Spleen (tissue), 7 donors: ENCODE results near the gene ITGB2.
A peak's percentile ranks its signal among the peaks of the same experiment; 100 is the strongest.

Source experiments
- POLR2A ChIP-seq, 3 donors: fragments of 450-650 bp; IDR thresholded peaks; one replicate each; pipeline ENCODE4 v1.5.1; 2017; ENCODE audit warnings: antibody characterized with exemption in 3 of 3, mild to moderate bottlenecking in 1 of 3
- POLR2AphosphoS5 ChIP-seq, 3 donors: sonication (generic); formaldehyde crosslinking; IDR thresholded peaks; one replicate each; pipeline ENCODE4 v1.5.1; 2017; ENCODE audit warnings: antibody characterized with exemption in 3 of 3
- TF ChIP-seq, protein P1 (sequence below), 11 experiments: fragments of 200-600 bp in 7 of 11; fragments of 450-650 bp in 4 of 11; sonication (generic) in 4 of 11; IDR thresholded peaks in 8 of 11; conservative IDR thresholded peaks in 3 of 11; 1 replicate in 7 of 11; 2 replicates in 4 of 11; pipeline versions ENCODE4 v1.4.0 to v1.8.0; 2016 to 2021; ENCODE audit warnings: antibody characterized with exemption in 11 of 11, inconsistent platforms in 4 of 11, mild to moderate bottlenecking in 1 of 11
- donor health status: DM: no; HTN: no; CAD: no; lungs with moderate emphysema.
- donor health status: DM: no; HTN: no; CAD: no.
- donor health status: DM: no; HTN: no; CAD: no.

DNA sequence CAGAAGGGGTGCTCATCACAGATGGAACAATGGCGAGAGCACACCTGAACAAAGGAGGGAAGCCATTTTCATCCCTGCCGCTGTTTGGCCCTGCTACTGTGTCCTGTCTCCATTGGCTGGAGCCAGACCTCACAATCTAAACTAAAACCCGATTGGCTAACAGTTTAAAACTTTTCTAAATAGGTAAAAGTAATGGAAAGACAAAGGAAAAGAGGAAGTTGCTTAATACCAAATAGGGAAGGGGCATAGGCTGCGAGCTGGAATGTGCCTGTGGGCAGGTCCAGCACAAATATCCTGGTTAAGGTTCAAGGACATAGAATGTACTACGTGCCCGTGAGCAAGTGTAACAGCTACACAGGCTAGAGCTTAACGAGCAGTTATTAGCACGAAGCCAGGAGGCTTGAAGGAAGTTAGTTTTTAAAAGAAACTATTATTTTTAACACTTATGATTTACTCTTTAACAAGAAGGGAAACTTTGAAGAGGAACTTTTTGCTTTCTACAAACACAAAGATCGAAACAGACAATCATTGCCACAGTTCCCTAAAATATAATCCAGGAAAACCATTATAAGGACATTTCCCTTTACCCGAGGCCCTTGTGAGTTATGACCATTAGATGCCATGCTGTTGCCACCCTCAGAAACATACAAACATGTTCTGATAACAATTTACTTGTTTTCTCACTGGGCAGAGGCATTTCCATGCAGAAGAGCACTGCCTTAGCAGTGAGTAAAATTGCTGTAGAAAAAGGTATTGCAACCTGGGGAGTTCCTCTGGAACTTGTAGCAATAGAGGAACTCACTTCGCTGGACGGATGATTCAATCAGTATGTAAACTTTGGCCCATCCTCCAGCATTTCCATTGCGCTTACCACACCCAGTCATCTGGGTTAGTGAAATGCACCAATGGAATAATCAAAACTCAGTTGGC, 42.4 kb downstream of the ITGB2 start:
- TF ChIP-seq, protein P1, sequence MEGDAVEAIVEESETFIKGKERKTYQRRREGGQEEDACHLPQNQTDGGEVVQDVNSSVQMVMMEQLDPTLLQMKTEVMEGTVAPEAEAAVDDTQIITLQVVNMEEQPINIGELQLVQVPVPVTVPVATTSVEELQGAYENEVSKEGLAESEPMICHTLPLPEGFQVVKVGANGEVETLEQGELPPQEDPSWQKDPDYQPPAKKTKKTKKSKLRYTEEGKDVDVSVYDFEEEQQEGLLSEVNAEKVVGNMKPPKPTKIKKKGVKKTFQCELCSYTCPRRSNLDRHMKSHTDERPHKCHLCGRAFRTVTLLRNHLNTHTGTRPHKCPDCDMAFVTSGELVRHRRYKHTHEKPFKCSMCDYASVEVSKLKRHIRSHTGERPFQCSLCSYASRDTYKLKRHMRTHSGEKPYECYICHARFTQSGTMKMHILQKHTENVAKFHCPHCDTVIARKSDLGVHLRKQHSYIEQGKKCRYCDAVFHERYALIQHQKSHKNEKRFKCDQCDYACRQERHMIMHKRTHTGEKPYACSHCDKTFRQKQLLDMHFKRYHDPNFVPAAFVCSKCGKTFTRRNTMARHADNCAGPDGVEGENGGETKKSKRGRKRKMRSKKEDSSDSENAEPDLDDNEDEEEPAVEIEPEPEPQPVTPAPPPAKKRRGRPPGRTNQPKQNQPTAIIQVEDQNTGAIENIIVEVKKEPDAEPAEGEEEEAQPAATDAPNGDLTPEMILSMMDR (IDR thresholded peaks at IDR 0.05 in 8 of 11, conservative IDR thresholded peaks at IDR 0.05 in 3 of 11) = peak in 3 of 11 experiments; percentile 16 to 54 (median 26)
- TF ChIP-seq POLR2A (IDR thresholded peaks at IDR 0.05) (no peak), POLR2AphosphoS5 (IDR thresholded peaks at IDR 0.05) (peak in 1 of 3 donors; percentile 42)
